ENCODE data around the gene OR1D5. TPM values are rescaled to one million over a fixed set of nuclear protein-coding genes. Genes with fewer than 3 reads are reported as not detected.

The OR1D5 gene
- total and polyA plus RNA-seq, 2 donors (not counting 3 experiments of a cell fraction or from before 2014, with no cell fraction given) = not detected

DNA sequence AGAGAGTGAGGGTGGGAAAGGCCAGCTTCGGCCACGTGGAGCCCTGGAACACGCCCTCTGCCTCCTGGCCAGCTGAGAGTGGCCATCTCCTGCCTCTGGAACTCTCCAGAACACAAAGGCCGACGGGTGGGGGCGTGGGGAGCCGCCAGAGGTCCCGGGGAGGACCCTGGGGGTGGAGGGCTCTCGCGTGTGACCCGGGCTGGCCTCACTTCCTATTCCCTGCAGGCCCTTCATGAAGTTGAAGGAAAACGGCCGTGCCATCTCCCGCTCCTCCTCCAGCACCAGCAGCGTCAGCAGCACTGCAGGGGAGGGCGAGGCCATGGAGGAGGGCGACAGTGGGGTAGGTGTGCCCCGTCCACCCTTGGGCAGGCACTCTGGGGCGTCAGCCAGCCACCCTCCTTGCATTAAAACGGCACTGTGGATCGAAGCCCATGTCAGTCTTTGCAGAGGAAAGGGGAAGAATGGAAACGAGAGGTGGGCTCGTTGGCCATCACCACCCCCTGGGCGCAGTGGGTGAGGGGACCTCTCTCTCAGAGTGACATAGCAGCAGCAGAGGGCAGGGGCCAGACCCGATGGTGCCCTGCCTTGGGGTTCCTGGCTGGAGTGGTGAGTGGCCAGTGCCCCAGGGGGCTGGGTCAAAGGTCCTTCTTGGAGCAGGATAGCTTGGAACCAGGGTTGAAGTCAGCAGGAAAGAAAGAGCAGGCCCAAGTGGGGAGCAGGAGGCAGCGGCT lies 37.1 kb downstream of the OR1D5 start:
- no peak for DNase-seq (ENCODE audit: low read depth, low spot score)
- ChIA-PET POLR2A (no interaction called here), CTCF (interaction anchor here (1.5 kb wide), 1 partner anchor 13 kb away, joined by 5 read pairs; no protein-coding TSS in a partner anchor)
- no peak overlapping the region for H2AFZ ChIP-seq (ENCODE audit: low read depth, low read length)
- no peaks in the 10 kb centered on the region for H3K79me2 ChIP-seq (ENCODE audit: control insufficient read depth, insufficient read depth, low read length)
- no TSS peak for BruUV-seq (replicated peaks)
- intact Hi-C loops (cut with micrococcal nuclease) = no loop called here
- no peak overlapping the region for H3K9ac ChIP-seq (replicated peaks; ENCODE audit: extremely low read depth, insufficient read depth, low read length)
- H3K4me3 ChIP-seq (replicated peaks in 1 of 3; ENCODE audit: insufficient read depth in 1 of 3, low read depth in 1 of 3, low read length in 3 of 3) = no peak overlapping the region
- H3K9me1 ChIP-seq (replicated peaks; ENCODE audit: control insufficient read depth, extremely low read depth, insufficient read depth, low read length) = no peaks in the 10 kb centered on the region
- H3K4me1 ChIP-seq (ENCODE audit: control insufficient read depth, extremely low read depth, insufficient read depth, low read length) = peaks cover 16% of the 10 kb centered on the region
- no peak for FAIRE-seq
- no peaks in the 10 kb centered on the region for H4K20me1 ChIP-seq (replicated peaks; ENCODE audit: control insufficient read depth, extremely low read depth, insufficient read depth, low read length)
- H3K9me3 ChIP-seq (replicated peaks; ENCODE audit: control insufficient read depth, insufficient read depth, low read length) = no peaks in the 10 kb centered on the region
- no peak overlapping the region for H3K27ac ChIP-seq (ENCODE audit: insufficient read depth, low read depth, low read length)
- H3K4me2 ChIP-seq (ENCODE audit: insufficient read depth, low read length) = no peak overlapping the region
- TF ChIP-seq EZH2 (IDR thresholded peaks at IDR 0.05; ENCODE audit: borderline replicate concordance, low read depth, low read length, severe bottlenecking) (no peak), POLR2A (IDR thresholded peaks at IDR 0.05; ENCODE audit: low read depth, low read length) (no peak), POLR2AphosphoS5 (IDR thresholded peaks at IDR 0.05; ENCODE audit: insufficient read depth, low read depth, low read length) (no peak), GATA2 (IDR thresholded peaks at IDR 0.05; ENCODE audit: insufficient read depth, insufficient read length, low read depth, low read length) (no peak), MYC (IDR thresholded peaks at IDR 0.05; ENCODE audit: low read depth, low read length) (no peak), FOS (IDR thresholded peaks at IDR 0.05; ENCODE audit: borderline replicate concordance, insufficient read depth, low read length) (no peak), JUN (IDR thresholded peaks at IDR 0.05; ENCODE audit: borderline replicate concordance, insufficient read depth, insufficient read length, low read depth) (no peak)
- TF ChIP-seq, protein P1, sequence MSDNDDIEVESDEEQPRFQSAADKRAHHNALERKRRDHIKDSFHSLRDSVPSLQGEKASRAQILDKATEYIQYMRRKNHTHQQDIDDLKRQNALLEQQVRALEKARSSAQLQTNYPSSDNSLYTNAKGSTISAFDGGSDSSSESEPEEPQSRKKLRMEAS (IDR thresholded peaks at IDR 0.05; ENCODE audit: insufficient read depth, insufficient read length) = no peak
- TF ChIP-seq, protein P2, sequence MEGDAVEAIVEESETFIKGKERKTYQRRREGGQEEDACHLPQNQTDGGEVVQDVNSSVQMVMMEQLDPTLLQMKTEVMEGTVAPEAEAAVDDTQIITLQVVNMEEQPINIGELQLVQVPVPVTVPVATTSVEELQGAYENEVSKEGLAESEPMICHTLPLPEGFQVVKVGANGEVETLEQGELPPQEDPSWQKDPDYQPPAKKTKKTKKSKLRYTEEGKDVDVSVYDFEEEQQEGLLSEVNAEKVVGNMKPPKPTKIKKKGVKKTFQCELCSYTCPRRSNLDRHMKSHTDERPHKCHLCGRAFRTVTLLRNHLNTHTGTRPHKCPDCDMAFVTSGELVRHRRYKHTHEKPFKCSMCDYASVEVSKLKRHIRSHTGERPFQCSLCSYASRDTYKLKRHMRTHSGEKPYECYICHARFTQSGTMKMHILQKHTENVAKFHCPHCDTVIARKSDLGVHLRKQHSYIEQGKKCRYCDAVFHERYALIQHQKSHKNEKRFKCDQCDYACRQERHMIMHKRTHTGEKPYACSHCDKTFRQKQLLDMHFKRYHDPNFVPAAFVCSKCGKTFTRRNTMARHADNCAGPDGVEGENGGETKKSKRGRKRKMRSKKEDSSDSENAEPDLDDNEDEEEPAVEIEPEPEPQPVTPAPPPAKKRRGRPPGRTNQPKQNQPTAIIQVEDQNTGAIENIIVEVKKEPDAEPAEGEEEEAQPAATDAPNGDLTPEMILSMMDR (IDR thresholded peaks at IDR 0.05; ENCODE audit: extremely low read depth in 1 of 2, insufficient read depth in 1 of 2, low read depth in 1 of 2, low read length in 2 of 2) = no peak
- dilution Hi-C loops (cut with MboI; ENCODE audit: extremely low pct_ligation_motif_present, low sequenced_read_pairs) = no loop called here
- H3K27me3 ChIP-seq (ENCODE audit: control insufficient read depth in 2 of 2, insufficient read depth in 2 of 2, low read length in 2 of 2) = no peaks in the 10 kb centered on the region
- H3K36me3 ChIP-seq (ENCODE audit: control insufficient read depth in 2 of 2, extremely low read depth in 1 of 2, insufficient read depth in 2 of 2, low read length in 2 of 2) = no peaks in the 10 kb centered on the region
